Astrocyte (in vitro differentiated cells and primary cell): ENCODE results near the gene TTC7B.
"Not testable (repeated sequence)": the region's sequence is repeated elsewhere in the genome, so short reads cannot be mapped to it uniquely, and the experiment has no call there.

Experiments
- EZH2 ChIP-seq: IDR thresholded peaks from 2 replicates; pipeline ENCODE4 v1.6.1; 2012; ENCODE audit warnings: mild to moderate bottlenecking, low read length, inconsistent platforms; ENCODE audit not compliant: insufficient read depth
- TF ChIP-seq, protein P1 (sequence below): IDR thresholded peaks from 2 replicates; pipeline ENCODE4 v1.5.1; 2011; ENCODE audit warnings: low read depth, mild to moderate bottlenecking, inconsistent platforms, low read length, moderate library complexity; ENCODE audit not compliant: insufficient read depth

DNA sequence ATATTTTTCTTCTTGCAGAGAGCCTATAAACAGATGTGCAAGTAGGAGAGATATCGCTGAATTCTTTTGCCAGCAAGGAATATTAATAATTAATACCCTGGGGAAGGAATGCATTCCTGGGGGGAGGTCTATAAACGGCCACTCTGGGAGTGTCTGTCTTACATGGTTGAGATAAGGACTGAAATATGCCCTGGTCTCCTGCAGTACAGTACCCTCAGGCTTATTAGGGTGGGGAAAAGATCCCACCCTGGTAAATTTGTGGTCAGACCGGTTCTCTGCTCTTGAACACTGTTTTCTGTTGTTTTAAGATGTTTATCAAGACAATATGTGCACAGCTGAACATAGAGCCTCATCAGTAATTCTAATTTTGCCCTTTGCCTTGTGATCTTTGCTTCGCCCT lies 7.3 kb upstream of the TTC7B start:
- TF ChIP-seq, protein P1, sequence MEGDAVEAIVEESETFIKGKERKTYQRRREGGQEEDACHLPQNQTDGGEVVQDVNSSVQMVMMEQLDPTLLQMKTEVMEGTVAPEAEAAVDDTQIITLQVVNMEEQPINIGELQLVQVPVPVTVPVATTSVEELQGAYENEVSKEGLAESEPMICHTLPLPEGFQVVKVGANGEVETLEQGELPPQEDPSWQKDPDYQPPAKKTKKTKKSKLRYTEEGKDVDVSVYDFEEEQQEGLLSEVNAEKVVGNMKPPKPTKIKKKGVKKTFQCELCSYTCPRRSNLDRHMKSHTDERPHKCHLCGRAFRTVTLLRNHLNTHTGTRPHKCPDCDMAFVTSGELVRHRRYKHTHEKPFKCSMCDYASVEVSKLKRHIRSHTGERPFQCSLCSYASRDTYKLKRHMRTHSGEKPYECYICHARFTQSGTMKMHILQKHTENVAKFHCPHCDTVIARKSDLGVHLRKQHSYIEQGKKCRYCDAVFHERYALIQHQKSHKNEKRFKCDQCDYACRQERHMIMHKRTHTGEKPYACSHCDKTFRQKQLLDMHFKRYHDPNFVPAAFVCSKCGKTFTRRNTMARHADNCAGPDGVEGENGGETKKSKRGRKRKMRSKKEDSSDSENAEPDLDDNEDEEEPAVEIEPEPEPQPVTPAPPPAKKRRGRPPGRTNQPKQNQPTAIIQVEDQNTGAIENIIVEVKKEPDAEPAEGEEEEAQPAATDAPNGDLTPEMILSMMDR, result not testable (repeated sequence)
- TF ChIP-seq EZH2, result not testable (repeated sequence)
